Measurements from ENCODE around the gene ARTN. TPM values are rescaled to one million over a fixed set of nuclear protein-coding genes. Genes with fewer than 3 reads are reported as not detected.

ARTN gene
- total and polyA plus RNA-seq, 4 donors, result 1.8 to 4.9 (median 2.1) TPM; not detected in 1

DNA sequence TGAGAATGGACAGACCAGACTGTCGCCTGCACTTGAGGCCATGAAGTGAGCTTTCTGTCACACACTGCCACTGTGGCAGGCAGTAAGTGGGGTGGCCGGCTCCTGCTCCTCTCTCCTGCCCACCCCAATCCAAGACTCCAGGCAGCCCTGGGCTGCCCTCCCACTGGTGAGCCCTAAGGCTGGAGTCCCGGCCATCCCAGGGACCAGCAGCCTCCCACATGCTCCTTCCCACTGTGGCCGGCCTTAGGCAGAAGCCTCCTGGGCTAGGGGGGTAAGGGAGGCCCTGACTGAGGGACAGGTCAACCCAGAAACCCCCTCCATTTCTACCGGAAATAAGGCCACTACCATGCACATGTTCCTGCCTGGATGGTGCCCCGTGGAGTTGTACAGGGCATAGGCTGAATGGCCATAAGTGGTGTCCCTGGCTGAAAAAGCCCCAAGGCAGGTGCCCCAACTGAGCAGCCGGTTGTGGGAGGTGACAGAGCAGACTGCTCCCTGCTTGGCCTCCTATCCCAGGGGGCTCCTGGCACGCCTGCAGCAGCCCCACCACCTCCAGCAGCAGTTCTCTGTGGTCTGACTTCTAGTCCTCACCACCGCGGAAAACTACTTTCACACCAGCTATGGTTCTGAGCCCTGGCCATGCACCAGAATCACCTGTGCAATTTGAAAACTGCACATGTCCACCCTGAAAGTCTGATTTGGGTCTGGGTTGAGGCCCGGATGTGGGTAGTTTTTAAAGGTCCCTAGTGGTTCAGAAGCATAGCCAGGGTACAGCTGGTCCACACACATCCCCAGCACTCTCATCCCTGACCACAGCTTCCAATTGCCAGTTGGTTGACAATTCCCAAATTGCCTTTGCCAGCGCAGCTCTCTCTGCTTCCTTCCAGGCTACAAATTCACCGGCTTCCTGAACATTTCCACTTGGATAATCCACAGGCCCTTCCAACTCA is 1.6 kb upstream of the ARTN start:
- Histone ChIP-seq H3K27ac (ENCODE audit: low read depth in 1 of 2, low read length in 2 of 2) (no peak overlapping the region), H3K36me3 (ENCODE audit: control insufficient read depth in 1 of 2, insufficient read depth in 2 of 2, low read length in 1 of 2) (no peaks in the 10 kb centered on the region), H3K9me3 (ENCODE audit: control insufficient read depth, low read length) (no peaks in the 10 kb centered on the region), H3K4me3 (ENCODE audit: low read length in 2 of 2) (no peak overlapping the region), H3K4me1 (ENCODE audit: control insufficient read depth in 1 of 2, insufficient read depth in 2 of 2, low read length in 2 of 2) (no peaks in the 10 kb centered on the region), H3K27me3 (ENCODE audit: control insufficient read depth in 1 of 2, insufficient read depth in 2 of 2, low read length in 1 of 2) (no peaks in the 10 kb centered on the region)
- DNase-seq (peak in 1 of 2 donors; percentile 61), ATAC-seq (ENCODE audit: low FRiP score) (no peak)
- intact Hi-C loops (cut with DNase I), result loop anchor here in 1 of 2 donors (10.0 kb wide), 1 partner anchor 397 kb away; the partner anchor contains the start of gene PTPRF
- WGBS, 2 donors, result 92 to 93% methylated on average over 13 of the region's 13 CpGs

DNA sequence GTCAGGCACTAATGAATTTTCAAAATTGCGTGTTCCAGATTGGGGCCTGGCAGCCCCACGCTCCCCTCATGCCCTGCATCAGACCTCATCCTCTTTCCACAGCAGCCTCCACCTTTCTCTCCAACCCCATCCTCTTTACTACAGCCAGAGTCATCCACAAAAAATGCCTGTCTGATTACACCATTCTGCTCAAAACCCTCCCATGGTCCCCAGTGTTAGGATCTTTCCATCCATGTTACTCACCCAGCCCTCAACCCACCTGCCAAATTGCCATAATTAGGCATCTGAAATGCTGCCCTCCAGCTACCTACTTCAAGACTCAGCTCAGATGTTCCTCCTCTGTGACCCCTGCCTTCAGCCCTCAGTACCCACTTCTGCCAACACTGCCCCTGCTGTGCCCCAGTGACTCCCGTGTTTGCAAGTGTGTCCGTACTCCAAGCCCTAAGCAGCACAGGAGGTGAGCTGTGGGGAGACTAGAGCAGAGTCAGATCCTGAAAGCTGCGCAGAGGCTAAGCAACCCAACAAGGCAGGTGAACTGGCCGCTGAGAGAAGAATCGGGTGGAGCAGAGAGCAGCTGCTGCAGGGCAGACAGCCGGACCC is 715 bp upstream of the ARTN start:
- 27 to 30% methylated on average over 8 of the region's 8 CpGs for WGBS, 2 donors
- intact Hi-C loops (cut with DNase I), result loop anchor here in 1 of 2 donors (10.0 kb wide), 1 partner anchor 398 kb away; the partner anchor contains the start of gene PTPRF
- H3K27ac ChIP-seq (ENCODE audit: low read depth in 1 of 2, low read length in 2 of 2), result no peak overlapping the region

DNA sequence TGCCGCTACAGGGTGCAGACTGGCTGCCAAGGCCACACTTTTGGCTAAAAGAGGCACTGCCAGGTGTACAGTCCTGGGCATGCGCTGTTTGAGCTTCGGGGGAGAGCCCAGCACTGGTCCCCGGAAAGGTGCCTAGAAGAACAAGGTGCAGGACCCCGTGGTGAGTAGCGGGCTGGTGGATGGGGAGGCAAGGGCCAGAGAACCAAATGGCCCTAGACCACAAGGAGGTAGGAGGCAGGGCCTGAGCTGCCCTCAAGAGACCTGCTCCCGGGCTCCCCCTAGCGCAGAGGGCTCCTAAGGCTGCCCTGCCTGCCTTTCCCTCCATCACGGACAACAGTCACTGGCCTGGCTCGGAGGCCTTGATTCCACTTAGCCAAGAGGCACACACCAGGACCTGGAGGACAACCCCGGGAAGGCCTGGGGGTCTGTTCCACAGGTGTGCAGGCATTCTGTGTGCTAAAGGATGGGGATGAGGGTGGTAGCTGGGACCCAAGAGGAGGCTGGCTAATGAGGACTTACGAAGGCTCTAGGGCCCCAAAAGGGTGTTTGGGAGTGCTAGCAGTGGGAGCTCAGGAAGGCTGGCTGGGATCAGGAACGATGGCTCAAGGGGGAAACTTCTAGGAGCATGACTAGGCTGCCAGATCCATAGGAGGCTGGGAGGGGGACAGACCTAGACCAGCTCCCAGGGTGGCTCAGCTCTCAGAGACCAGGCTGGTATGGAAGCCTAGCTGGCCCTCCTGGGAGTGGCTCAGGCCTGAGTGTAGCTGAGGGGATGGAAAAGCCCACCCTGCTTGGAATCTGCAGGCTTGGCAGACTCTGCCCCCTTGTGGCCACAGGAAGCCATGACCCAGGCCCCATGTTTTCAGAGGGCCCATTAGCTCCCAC is 742 bp downstream of the ARTN start:
- no peak overlapping the region for H3K27ac ChIP-seq (ENCODE audit: low read depth in 1 of 2, low read length in 2 of 2)
- intact Hi-C loops (cut with DNase I), result loop anchor here (1.0 to 10.0 kb wide), 3 partner anchors 168 to 400 kb away; partner anchors contain the start of gene PTPRF (in 1 of the 2)

More for the DNA sequence above, 715 bp upstream of the ARTN start:
- DNase-seq, result no peak
- no peaks in the 10 kb centered on the region for H3K27me3 ChIP-seq (ENCODE audit: control insufficient read depth in 1 of 2, insufficient read depth in 2 of 2, low read length in 1 of 2)
- H3K9me3 ChIP-seq (ENCODE audit: control insufficient read depth, low read length), result no peaks in the 10 kb centered on the region
- no peak for ATAC-seq (ENCODE audit: low FRiP score)
- H3K4me3 ChIP-seq (ENCODE audit: low read length in 2 of 2), result no peak overlapping the region
- no peaks in the 10 kb centered on the region for H3K36me3 ChIP-seq (ENCODE audit: control insufficient read depth in 1 of 2, insufficient read depth in 2 of 2, low read length in 1 of 2)
- H3K4me1 ChIP-seq (ENCODE audit: control insufficient read depth in 1 of 2, insufficient read depth in 2 of 2, low read length in 2 of 2), result no peaks in the 10 kb centered on the region

DNA sequence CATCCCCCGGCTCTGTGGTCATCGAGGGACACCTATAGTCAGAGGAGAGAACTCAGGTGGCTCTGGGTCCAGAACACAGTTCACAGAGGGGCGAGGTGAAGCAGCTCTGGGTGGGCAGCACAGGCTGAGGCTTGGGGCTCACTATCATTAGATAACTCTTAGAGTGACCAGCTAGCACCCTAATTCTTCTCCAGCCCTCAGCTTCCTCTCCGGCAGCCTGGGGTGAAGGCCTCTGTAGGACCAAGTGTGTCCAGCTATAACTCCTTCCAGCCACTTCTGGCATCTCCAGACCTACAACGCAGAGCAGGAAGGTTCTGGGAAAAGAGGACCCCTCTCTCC is 1.4 kb downstream of the ARTN start:
- Histone ChIP-seq H3K27ac (ENCODE audit: low read depth in 1 of 2, low read length in 2 of 2) (no peak overlapping the region), H3K4me3 (ENCODE audit: low read length in 2 of 2) (no peak overlapping the region), H3K4me1 (ENCODE audit: control insufficient read depth in 1 of 2, insufficient read depth in 2 of 2, low read length in 2 of 2) (no peaks in the 10 kb centered on the region), H3K36me3 (ENCODE audit: control insufficient read depth in 1 of 2, insufficient read depth in 2 of 2, low read length in 1 of 2) (no peaks in the 10 kb centered on the region), H3K9me3 (ENCODE audit: control insufficient read depth, low read length) (no peaks in the 10 kb centered on the region), H3K27me3 (ENCODE audit: control insufficient read depth in 1 of 2, insufficient read depth in 2 of 2, low read length in 1 of 2) (no peaks in the 10 kb centered on the region)
- WGBS, 2 donors, result 68 to 82% methylated on average over 5 of the region's 5 CpGs
- no peak for DNase-seq
- ATAC-seq (ENCODE audit: low FRiP score), result no peak
- intact Hi-C loops (cut with DNase I), result loop anchor here (1.0 to 10.0 kb wide), 3 partner anchors 168 to 400 kb away; partner anchors contain the start of gene PTPRF (in 1 of the 2)

More for the DNA sequence above, 742 bp downstream of the ARTN start:
- 35 to 41% methylated on average over 12 to 13 of the region's 13 CpGs for WGBS, 2 donors
- peak; percentile 63 for ATAC-seq (ENCODE audit: low FRiP score)
- Histone ChIP-seq H3K27me3 (ENCODE audit: control insufficient read depth in 1 of 2, insufficient read depth in 2 of 2, low read length in 1 of 2) (no peaks in the 10 kb centered on the region), H3K4me3 (ENCODE audit: low read length in 2 of 2) (no peak overlapping the region), H3K9me3 (ENCODE audit: control insufficient read depth, low read length) (no peaks in the 10 kb centered on the region), H3K36me3 (ENCODE audit: control insufficient read depth in 1 of 2, insufficient read depth in 2 of 2, low read length in 1 of 2) (no peaks in the 10 kb centered on the region), H3K4me1 (ENCODE audit: control insufficient read depth in 1 of 2, insufficient read depth in 2 of 2, low read length in 2 of 2) (no peaks in the 10 kb centered on the region)
- peak; percentile 70 to 88 for DNase-seq

DNA sequence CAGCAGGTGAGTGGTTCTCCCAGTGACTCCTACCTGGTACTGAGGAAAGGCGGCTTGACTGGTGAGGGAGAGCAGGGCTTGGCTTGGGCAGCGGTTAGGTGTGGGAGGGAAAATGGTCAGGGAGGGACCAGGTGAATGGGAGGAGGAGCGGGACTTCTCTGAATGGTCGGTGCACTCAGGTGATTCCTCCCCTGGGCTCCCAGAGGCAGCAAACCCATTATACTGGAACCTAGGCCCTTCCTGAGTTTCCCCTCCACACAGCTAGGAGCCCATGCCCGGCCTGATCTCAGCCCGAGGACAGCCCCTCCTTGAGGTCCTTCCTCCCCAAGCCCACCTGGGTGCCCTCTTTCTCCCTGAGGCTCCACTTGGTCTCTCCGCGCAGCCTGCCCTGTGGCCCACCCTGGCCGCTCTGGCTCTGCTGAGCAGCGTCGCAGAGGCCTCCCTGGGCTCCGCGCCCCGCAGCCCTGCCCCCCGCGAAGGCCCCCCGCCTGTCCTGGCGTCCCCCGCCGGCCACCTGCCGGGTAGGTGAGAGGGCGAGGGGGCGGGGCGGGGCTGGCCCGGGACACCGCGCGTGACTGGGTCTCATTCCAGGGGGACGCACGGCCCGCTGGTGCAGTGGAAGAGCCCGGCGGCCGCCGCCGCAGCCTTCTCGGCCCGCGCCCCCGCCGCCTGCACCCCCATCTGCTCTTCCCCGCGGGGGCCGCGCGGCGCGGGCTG is 2.3 kb downstream of the ARTN start:
- H3K4me1 ChIP-seq (ENCODE audit: control insufficient read depth in 1 of 2, insufficient read depth in 2 of 2, low read length in 2 of 2), result no peaks in the 10 kb centered on the region
- no peak overlapping the region for H3K27ac ChIP-seq (ENCODE audit: low read depth in 1 of 2, low read length in 2 of 2)
- ATAC-seq (ENCODE audit: low FRiP score) (no peak), DNase-seq (peak in 1 of 2 donors; percentile 78)
- H3K27me3 ChIP-seq (ENCODE audit: control insufficient read depth in 1 of 2, insufficient read depth in 2 of 2, low read length in 1 of 2), result no peaks in the 10 kb centered on the region
- H3K9me3 ChIP-seq (ENCODE audit: control insufficient read depth, low read length), result no peaks in the 10 kb centered on the region
- H3K4me3 ChIP-seq (ENCODE audit: low read length in 2 of 2), result peak overlapping the region; percentile 8 to 28
- WGBS, 2 donors, result 11 to 16% methylated on average over 33 to 48 of the region's 48 CpGs
- intact Hi-C loops (cut with DNase I), result loop anchor here in 1 of 2 donors (2.0 to 10.0 kb wide), 2 partner anchors 169 to 401 kb away; partner anchors contain the start of gene PTPRF
- no peaks in the 10 kb centered on the region for H3K36me3 ChIP-seq (ENCODE audit: control insufficient read depth in 1 of 2, insufficient read depth in 2 of 2, low read length in 1 of 2)

DNA sequence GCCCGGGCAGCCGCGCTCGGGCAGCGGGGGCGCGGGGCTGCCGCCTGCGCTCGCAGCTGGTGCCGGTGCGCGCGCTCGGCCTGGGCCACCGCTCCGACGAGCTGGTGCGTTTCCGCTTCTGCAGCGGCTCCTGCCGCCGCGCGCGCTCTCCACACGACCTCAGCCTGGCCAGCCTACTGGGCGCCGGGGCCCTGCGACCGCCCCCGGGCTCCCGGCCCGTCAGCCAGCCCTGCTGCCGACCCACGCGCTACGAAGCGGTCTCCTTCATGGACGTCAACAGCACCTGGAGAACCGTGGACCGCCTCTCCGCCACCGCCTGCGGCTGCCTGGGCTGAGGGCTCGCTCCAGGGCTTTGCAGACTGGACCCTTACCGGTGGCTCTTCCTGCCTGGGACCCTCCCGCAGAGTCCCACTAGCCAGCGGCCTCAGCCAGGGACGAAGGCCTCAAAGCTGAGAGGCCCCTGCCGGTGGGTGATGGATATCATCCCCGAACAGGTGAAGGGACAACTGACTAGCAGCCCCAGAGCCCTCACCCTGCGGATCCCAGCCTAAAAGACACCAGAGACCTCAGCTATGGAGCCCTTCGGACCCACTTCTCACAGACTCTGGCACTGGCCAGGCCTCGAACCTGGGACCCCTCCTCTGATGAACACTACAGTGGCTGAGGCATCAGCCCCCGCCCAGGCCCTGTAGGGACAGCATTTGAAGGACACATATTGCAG is 3.0 kb downstream of the ARTN start:
- Histone ChIP-seq H3K36me3 (ENCODE audit: control insufficient read depth in 1 of 2, insufficient read depth in 2 of 2, low read length in 1 of 2) (no peaks in the 10 kb centered on the region), H3K4me3 (ENCODE audit: low read length in 2 of 2) (peak overlapping the region; percentile 8 to 28), H3K27me3 (ENCODE audit: control insufficient read depth in 1 of 2, insufficient read depth in 2 of 2, low read length in 1 of 2) (no peaks in the 10 kb centered on the region), H3K27ac (ENCODE audit: low read depth in 1 of 2, low read length in 2 of 2) (no peak overlapping the region), H3K4me1 (ENCODE audit: control insufficient read depth in 1 of 2, insufficient read depth in 2 of 2, low read length in 2 of 2) (no peaks in the 10 kb centered on the region), H3K9me3 (ENCODE audit: control insufficient read depth, low read length) (no peaks in the 10 kb centered on the region)
- intact Hi-C loops (cut with DNase I), result loop anchor here in 1 of 2 donors (10.0 kb wide), 1 partner anchor 402 kb away; the partner anchor contains the start of gene PTPRF
- DNase-seq (peak; percentile 57 to 81), ATAC-seq (ENCODE audit: low FRiP score) (no peak)
- 13 to 21% methylated on average over 34 to 56 of the region's 56 CpGs for WGBS, 2 donors

DNA sequence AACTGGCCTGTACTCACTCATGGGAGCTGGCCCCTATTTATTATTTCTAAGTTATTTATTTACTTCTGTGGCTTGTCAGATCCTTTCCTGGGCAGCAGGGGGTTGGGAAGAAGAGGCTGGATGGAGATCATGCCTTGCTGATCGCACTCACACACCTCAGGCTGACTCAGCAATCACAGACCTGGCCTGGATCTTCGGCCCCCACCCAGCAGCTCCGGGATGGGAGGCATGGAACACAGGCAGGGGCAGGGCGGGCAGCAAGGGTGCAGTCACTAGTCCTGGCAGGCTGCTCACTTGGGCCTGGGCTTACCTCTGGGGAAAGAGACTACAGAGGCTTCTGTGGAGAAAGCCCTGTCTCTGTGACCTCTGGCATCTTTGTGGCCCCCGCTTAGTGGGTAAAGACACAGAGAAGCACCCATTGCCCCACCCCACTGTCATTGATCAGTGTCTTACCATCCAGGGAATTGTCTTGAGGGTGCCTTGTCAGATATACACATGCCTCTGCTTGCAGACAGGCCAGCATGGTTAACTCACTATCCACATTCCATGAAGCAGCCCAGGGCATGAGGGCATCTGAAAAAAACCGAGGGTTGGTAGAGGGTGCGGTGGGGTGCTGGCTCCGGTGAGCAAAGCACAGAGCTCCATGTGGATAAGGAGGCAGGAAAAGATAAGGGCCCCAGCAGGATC is 3.7 kb downstream of the ARTN start:
- Histone ChIP-seq H3K36me3 (ENCODE audit: control insufficient read depth in 1 of 2, insufficient read depth in 2 of 2, low read length in 1 of 2) (no peaks in the 10 kb centered on the region), H3K4me3 (ENCODE audit: low read length in 2 of 2) (no peak overlapping the region), H3K27me3 (ENCODE audit: control insufficient read depth in 1 of 2, insufficient read depth in 2 of 2, low read length in 1 of 2) (no peaks in the 10 kb centered on the region), H3K4me1 (ENCODE audit: control insufficient read depth in 1 of 2, insufficient read depth in 2 of 2, low read length in 2 of 2) (no peaks in the 10 kb centered on the region), H3K9me3 (ENCODE audit: control insufficient read depth, low read length) (no peaks in the 10 kb centered on the region), H3K27ac (ENCODE audit: low read depth in 1 of 2, low read length in 2 of 2) (no peak overlapping the region)
- intact Hi-C loops (cut with DNase I), result loop anchor here in 1 of 2 donors (10.0 kb wide), 1 partner anchor 403 kb away; the partner anchor contains the start of gene PTPRF
- ATAC-seq (ENCODE audit: low FRiP score) (no peak), DNase-seq (peak in 1 of 2 donors; percentile 54)
- 93% methylated on average over 8 of the region's 8 CpGs for WGBS, 2 donors
